GM21528 (cell line): ENCODE data around the gene PRPF39.
"Not testable (repeated sequence)": the region's sequence is repeated elsewhere in the genome, so short reads cannot be mapped to it uniquely, and the experiment has no call there.

Experiments used
- ATAC-seq: cut with Tn5 transposase; IDR thresholded peaks from one replicate; pipeline ENCODE4 v1.9.1; 2021; ENCODE audit warnings: mild to moderate bottlenecking, moderate library complexity; ENCODE audit not compliant: unreplicated experiment, low FRiP score

Gene PRPF39

DNA sequence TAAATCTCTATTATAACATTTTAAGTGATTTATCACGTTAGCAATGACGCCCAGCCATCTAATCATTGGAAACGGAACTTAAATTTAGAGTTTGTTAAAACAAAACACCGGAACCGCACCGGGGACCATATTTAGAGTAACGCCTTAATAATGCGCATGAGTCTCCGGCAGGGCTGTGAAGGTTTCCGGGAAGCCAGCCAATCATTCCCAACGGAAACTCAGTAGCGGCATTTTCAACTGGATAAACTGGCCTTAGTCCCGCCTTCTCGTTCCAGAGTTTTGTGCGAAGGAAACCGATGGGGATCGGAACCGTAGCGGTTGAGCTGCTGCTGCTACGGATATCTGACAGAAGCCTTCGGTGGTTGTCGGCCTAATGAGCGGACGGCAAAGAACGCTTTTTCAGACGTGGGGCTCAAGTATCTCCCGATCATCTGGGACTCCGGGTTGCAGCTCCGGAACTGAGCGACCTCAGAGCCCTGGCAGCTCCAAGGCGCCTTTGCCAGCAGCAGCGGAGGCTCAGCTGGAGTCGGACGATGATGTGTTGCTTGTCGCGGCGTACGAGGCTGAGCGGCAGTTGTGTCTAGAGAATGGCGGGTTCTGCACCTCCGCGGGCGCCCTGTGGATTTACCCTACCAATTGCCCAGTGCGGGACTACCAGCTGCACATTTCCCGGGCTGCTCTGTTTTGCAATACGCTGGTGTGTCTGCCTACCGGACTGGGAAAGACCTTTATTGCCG is 51.9 kb downstream of the PRPF39 start, which contains the start of gene FANCM:
FANCM (plus strand) TSS at position 272 of the 737 bp plus-strand sequence; CDS start at position 374, 102 bp downstream.
- peak; percentile 47 for ATAC-seq

DNA sequence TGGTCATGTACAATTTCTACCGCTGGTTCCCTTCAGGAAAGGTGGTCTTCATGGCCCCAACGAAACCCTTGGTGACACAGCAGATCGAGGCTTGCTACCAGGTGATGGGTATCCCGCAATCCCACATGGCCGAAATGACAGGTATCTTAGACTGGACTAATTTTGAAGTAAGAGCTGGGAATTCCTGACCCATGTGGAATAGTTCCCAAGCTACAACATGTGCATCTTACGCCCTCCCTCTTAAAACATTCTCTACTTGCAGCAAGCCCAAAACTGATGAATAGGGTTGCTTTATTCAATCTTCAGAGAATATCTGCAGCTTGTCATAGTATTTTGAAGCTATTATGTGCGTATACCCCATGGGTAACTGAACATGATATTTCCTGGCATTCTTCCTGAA is 52.5 kb downstream of the PRPF39 start:
- no peak for ATAC-seq

DNA sequence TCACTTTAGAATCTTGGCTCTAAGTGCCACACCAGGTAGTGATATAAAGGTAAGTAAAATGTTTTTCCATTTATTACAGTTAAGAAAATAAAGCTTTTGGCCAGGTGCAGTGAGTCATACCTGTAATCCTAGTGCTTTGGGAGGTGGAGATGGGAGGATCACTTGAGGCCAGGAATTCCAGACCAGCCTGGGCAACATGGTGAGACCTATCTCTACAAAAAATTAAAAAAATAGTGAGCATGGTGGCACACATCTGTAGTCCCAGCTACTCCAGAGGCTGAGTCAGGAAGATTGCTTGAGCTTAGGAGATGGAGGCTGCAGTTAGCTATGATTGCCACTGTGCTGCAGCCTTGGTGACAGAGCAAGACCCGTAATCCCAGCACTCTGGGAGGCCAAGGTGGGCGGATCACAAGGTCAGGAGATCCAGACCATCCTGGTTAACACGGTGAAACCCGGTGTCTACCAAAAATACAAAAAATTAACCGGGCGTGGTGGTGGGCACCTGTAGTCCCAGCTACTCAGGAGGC is 56.8 kb downstream of the PRPF39 start:
- ATAC-seq, result no peak

DNA sequence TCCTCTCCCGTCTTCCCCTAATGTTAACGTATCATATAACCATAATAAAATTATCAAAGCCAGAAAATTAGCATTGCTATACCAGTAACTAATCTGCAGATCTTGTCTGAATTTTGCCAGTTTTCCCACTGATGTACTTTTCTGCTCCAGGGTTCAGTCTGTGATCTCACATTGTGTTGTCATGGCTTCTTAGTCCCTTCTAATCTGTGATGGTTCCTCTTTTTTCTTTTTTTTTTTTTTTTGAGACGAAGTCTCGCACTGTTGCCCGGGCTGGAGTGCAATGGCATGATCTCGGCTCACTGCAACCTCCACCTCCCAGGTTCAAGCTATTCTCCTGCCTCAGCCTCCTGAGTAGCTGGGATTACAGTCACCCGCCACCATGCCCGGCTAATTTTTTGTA is 58.2 kb downstream of the PRPF39 start:
- ATAC-seq, result not testable (repeated sequence)

DNA sequence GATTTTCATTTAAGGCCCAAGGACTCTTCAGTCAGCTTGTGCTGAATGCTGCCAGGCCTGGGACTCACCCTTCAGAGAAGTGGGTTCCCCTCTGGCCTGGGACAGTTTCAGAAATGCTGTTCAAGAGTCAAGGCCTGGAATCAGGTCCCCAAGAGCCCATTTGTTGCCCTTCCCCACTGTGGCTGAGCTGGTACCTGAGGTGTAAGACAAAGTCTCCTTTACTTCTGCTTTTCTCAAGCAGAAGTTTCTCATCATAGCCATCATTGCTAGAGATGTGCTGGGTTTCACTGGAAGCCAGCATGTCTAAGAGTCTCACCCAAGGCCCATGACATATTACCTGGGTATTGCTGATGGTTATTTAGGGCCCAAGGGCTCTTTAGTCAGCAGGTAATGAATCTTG is 60.7 kb downstream of the PRPF39 start:
- ATAC-seq, result no peak

DNA sequence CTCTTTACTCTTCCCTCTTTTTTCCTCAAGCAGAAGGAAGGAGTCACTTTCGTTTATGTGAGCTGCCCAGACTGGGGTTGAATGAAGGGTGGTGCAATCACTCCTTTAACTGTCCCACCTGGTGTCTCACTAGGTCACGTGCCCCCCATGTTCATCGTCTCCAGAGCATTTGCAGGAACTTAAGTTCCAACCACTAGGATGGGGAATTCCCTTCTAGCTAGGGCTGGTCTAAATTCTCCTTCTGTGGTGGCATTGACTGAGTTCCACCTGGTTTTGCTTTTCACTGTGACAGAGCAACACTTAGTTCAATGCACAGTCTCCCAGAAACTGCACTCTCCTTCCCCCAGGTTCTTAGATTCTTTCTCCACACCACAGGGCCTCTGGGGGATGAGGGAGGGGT is 61.3 kb downstream of the PRPF39 start:
- no peak for ATAC-seq

DNA sequence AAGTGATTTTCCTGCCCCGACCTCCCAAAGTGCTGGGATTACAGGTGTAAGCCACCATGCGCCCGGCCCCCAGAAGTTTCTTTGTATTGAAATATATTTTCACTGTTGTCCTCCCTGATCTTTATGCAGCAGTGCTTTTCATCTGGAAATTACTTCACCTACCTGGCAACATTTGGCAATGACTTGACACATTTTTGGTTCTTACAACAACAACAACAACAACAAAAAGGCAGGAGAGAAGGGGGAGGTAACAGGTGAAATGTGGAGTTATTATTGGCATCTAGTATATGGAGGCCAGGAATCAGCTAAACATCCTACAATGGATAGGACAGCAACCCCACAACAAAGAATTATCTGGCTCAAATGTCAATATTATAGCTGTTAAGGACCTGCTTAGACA is 65.7 kb downstream of the PRPF39 start:
- no peak for ATAC-seq

DNA sequence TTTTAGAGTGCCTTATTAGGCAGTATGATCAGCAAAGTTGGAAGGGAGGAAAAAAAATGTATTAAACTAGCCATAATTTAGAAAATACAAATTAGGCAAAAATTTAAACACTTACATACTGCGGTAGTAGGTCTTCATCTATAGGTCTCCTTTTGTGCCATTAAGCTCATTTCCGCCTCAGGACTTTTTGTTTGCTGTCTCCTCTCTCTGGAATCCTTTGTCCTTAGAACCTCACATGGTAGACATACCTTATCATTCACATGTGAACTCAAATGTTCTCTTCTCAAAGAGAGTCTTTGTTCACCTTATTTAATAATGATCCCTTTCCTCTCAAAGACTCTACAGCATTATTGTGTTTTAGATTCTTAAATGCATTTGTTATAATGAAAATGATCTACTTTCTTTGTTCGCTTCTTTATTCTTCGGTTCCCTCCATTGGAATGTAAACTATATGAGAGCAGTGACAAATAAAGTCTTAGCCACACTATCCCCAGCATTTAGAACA is 66.5 kb downstream of the PRPF39 start:
- ATAC-seq, result no peak

DNA sequence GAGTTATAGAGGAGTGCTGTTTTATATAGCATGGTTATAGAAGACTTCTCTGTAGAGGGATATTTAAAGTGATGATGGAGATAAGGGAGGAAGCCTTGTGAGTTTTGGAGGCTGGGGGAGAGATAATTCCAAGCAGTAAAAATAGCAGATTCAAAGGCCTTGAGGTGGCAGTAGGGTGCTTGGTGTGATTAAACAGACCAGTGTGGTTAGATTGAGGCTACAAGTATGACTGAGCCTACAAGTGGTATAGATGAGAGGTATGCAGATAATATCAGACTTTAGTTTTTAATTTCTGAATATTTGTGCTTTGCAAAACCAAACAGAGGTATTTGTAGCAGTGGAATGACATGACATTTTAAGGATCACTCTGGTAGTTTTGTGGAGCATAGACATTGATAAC is 72.2 kb downstream of the PRPF39 start:
- ATAC-seq, result no peak
